Brain microvascular endothelial cell (primary cell): Measurements from ENCODE around the gene RAB40AL.

Experiments
- DNase-seq: peaks from one replicate; pipeline ENCODE4 v3.0.0-alpha.2; 2020
- H3K27ac ChIP-seq: fragments of 250-450 bp; sonication (Bioruptor Pico); 2 replicates; pipeline ENCODE4 v1.5.1; 2020; ENCODE audit warnings: mild to moderate bottlenecking, moderate library complexity
- H3K27me3 ChIP-seq: fragments of 250-450 bp; sonication (Bioruptor Pico); replicated peaks from 2 replicates; pipeline ENCODE4 v1.5.1; 2020; ENCODE audit warnings: mild to moderate bottlenecking
- H3K36me3 ChIP-seq: fragments of 250-450 bp; sonication (Bioruptor Pico); replicated peaks from 2 replicates; pipeline ENCODE4 v1.5.1; 2020; ENCODE audit warnings: mild to moderate bottlenecking
- H3K4me3 ChIP-seq: 2 replicates; pipeline ENCODE4 v1.5.1; 2011; ENCODE audit warnings: low read depth, mild to moderate bottlenecking, control low read depth, low read length, moderate library complexity
- in situ Hi-C: cut with HindIII; loops from 2 replicates; pipeline ENCODE4 v1.10.0; 2017; ENCODE audit warnings: low sequenced_read_pairs, low pct_ligation_motif_present
- TF ChIP-seq, protein P1 (sequence below): IDR thresholded peaks from 2 replicates; pipeline ENCODE4 v1.5.1; 2011; ENCODE audit warnings: low read depth, mild to moderate bottlenecking, moderate library complexity, low read length, control low read depth, inconsistent platforms; ENCODE audit errors: missing control alignments

The RAB40AL gene

GRCh38 chrX:102975016-102975415, 37.9 kb downstream of the RAB40AL start:
- H3K27ac ChIP-seq, result no peak overlapping the region
- H3K4me3 ChIP-seq, result no peak overlapping the region
- H3K36me3 ChIP-seq, result no peaks in the 10 kb centered on the region
- TF ChIP-seq, protein P1, sequence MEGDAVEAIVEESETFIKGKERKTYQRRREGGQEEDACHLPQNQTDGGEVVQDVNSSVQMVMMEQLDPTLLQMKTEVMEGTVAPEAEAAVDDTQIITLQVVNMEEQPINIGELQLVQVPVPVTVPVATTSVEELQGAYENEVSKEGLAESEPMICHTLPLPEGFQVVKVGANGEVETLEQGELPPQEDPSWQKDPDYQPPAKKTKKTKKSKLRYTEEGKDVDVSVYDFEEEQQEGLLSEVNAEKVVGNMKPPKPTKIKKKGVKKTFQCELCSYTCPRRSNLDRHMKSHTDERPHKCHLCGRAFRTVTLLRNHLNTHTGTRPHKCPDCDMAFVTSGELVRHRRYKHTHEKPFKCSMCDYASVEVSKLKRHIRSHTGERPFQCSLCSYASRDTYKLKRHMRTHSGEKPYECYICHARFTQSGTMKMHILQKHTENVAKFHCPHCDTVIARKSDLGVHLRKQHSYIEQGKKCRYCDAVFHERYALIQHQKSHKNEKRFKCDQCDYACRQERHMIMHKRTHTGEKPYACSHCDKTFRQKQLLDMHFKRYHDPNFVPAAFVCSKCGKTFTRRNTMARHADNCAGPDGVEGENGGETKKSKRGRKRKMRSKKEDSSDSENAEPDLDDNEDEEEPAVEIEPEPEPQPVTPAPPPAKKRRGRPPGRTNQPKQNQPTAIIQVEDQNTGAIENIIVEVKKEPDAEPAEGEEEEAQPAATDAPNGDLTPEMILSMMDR, result no peak
- no peaks in the 10 kb centered on the region for H3K27me3 ChIP-seq
- DNase-seq, result no peak
- in situ Hi-C loops, result no loop called here

DNA sequence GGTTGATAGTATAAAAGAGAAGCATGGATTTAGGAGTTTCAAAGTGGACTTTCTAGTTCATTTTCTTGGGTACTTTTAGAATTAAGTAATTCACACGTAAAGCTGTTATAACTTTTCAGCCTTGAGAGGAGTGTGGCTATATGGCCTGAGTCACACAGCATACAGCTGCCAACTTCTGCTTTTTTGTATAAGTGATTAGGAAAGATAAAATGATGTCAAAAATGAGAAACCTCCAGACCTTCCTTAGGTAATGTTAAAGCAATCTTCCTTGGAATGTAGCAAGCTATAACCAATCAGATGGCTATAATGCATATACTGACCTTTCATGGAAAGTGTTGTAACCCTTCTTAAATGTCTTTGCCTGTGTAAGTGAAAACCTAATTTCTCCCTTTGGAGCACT, 39.2 kb downstream of the RAB40AL start:
- Histone ChIP-seq H3K27ac (no peak overlapping the region), H3K27me3 (no peaks in the 10 kb centered on the region), H3K4me3 (no peak overlapping the region), H3K36me3 (no peaks in the 10 kb centered on the region)
- TF ChIP-seq, protein P1, result no peak
- in situ Hi-C loops, result no loop called here
- DNase-seq, result no peak

GRCh38 chrX:102976793-102977495, 39.9 kb downstream of the RAB40AL start:
- no peaks in the 10 kb centered on the region for H3K27me3 ChIP-seq
- in situ Hi-C loops, result no loop called here
- no peak overlapping the region for H3K27ac ChIP-seq
- no peaks in the 10 kb centered on the region for H3K36me3 ChIP-seq
- TF ChIP-seq, protein P1, result no peak
- DNase-seq, result no peak
- no peak overlapping the region for H3K4me3 ChIP-seq

GRCh38 chrX:102978594-102978993, 41.5 kb downstream of the RAB40AL start:
- no peaks in the 10 kb centered on the region for H3K36me3 ChIP-seq
- no peak overlapping the region for H3K4me3 ChIP-seq
- no peaks in the 10 kb centered on the region for H3K27me3 ChIP-seq
- in situ Hi-C loops, result no loop called here
- TF ChIP-seq, protein P1, result no peak
- DNase-seq, result no peak
- H3K27ac ChIP-seq, result no peak overlapping the region

- no peak for DNase-seq
- H3K4me3 ChIP-seq, result no peak overlapping the region
- no peaks in the 10 kb centered on the region for H3K36me3 ChIP-seq
- TF ChIP-seq, protein P1, result no peak
- in situ Hi-C loops, result no loop called here
- no peak overlapping the region for H3K27ac ChIP-seq
- H3K27me3 ChIP-seq, result no peaks in the 10 kb centered on the region
Observed at GRCh38 chrX:102979536-102979935, 42.5 kb downstream of the RAB40AL start.

- in situ Hi-C loops, result no loop called here
- H3K27ac ChIP-seq, result no peak overlapping the region
- H3K36me3 ChIP-seq, result no peaks in the 10 kb centered on the region
- TF ChIP-seq, protein P1, result no peak
- H3K27me3 ChIP-seq, result no peaks in the 10 kb centered on the region
- H3K4me3 ChIP-seq, result no peak overlapping the region
- no peak for DNase-seq
Observed at GRCh38 chrX:102983205-102983604, 46.1 kb downstream of the RAB40AL start.
